HG02763 (cell line): Measurements from ENCODE around the gene TRIM71.
"Not testable (repeated sequence)": the region's sequence is repeated elsewhere in the genome, so short reads cannot be mapped to it uniquely, and the experiment has no call there.

Experiments
- ATAC-seq: cut with Tn5 transposase; IDR thresholded peaks from one replicate; pipeline ENCODE4 v1.9.1; 2021; ENCODE audit warnings: mild to moderate bottlenecking, moderate library complexity; ENCODE audit not compliant: unreplicated experiment

TRIM71 gene

GRCh38 chr3:32886911-32887310 lies 69.1 kb downstream of the TRIM71 start:
- no peak for ATAC-seq

GRCh38 chr3:32888739-32889138 lies 70.9 kb downstream of the TRIM71 start:
- ATAC-seq: peak; percentile 88

- no peak for ATAC-seq
These were observed 72.9 kb downstream of the TRIM71 start for GRCh38 chr3:32890420-32891276.

GRCh38 chr3:32891365-32891764 lies 73.6 kb downstream of the TRIM71 start:
- no peak for ATAC-seq

- ATAC-seq: no peak
These were observed 75.1 kb downstream of the TRIM71 start for GRCh38 chr3:32892625-32893598.

GRCh38 chr3:32894977-32895376 lies 77.2 kb downstream of the TRIM71 start:
- no peak for ATAC-seq

GRCh38 chr3:32895701-32896100 lies 77.9 kb downstream of the TRIM71 start:
- no peak for ATAC-seq

GRCh38 chr3:32896143-32896542 lies 78.3 kb downstream of the TRIM71 start:
- no peak for ATAC-seq

GRCh38 chr3:32897001-32897601 lies 79.3 kb downstream of the TRIM71 start:
- no peak for ATAC-seq

GRCh38 chr3:32897981-32898623 lies 80.3 kb downstream of the TRIM71 start:
- no peak for ATAC-seq

GRCh38 chr3:32899265-32899664 lies 81.5 kb downstream of the TRIM71 start:
- ATAC-seq: no peak

- ATAC-seq: no peak
These were observed 83.5 kb downstream of the TRIM71 start for GRCh38 chr3:32901005-32901932.

- not testable (repeated sequence) for ATAC-seq
These were observed 85.1 kb downstream of the TRIM71 start for GRCh38 chr3:32902887-32903371.

- ATAC-seq: no peak
These were observed 86.2 kb downstream of the TRIM71 start for GRCh38 chr3:32903953-32904352.

GRCh38 chr3:32909999-32910398 lies 92.2 kb downstream of the TRIM71 start:
- ATAC-seq: no peak

- no peak for ATAC-seq
These were observed 93.2 kb downstream of the TRIM71 start for GRCh38 chr3:32910954-32911353.

GRCh38 chr3:32912046-32912445 lies 94.2 kb downstream of the TRIM71 start:
- no peak for ATAC-seq

- ATAC-seq: no peak
These were observed 96.1 kb downstream of the TRIM71 start for GRCh38 chr3:32913790-32914446.

GRCh38 chr3:32919920-32920319 lies 102.1 kb downstream of the TRIM71 start:
- no peak for ATAC-seq
